Keratinocyte (primary cell): ENCODE measurements around the gene BATF2. TPM values are rescaled to one million over a fixed set of nuclear protein-coding genes. Genes with fewer than 3 reads are reported as not detected.

Experiments used
- DNase-seq: peaks from one replicate; pipeline ENCODE4 v3.0.0-alpha.2; 2011; ENCODE audit warnings: low read depth, missing footprints, low spot score
- FAIRE-seq: peaks from 2 replicates; lab custom pipeline; 2011; peaks lifted over from hg19 to GRCh38; lab: Jason Lieb, UNC
- H2AFZ ChIP-seq: 2 replicates; pipeline ENCODE4 v1.6.0; 2012; ENCODE audit warnings: low read length, control low read depth, inconsistent platforms; ENCODE audit not compliant: control insufficient read depth
- H3K27ac ChIP-seq: 2 replicates; pipeline ENCODE4 v1.5.1; 2011; ENCODE audit warnings: low read length; ENCODE audit not compliant: control insufficient read depth, insufficient read depth
- H3K27me3 ChIP-seq: 3 replicates; pipeline ENCODE4 v1.6.0; 2011; ENCODE audit warnings: low read length; ENCODE audit not compliant: control insufficient read depth, insufficient read depth; ENCODE audit errors: extremely low read depth
- H3K36me3 ChIP-seq, 2 experiments: 2 replicates in 1 of 2; 3 replicates in 1 of 2; pipeline ENCODE4 v1.5.1; 2011; ENCODE audit warnings: low read length in 2 of 2, mild to moderate bottlenecking in 1 of 2; ENCODE audit not compliant: control insufficient read depth in 2 of 2, insufficient read depth in 2 of 2; ENCODE audit errors: extremely low read depth in 1 of 2
- H3K4me1 ChIP-seq: 3 replicates; pipeline ENCODE4 v1.5.1; 2011; ENCODE audit warnings: low read length; ENCODE audit not compliant: control insufficient read depth, insufficient read depth; ENCODE audit errors: extremely low read depth
- H3K4me2 ChIP-seq: 3 replicates; pipeline ENCODE4 v1.6.0; 2011; ENCODE audit warnings: low read depth, low read length; ENCODE audit not compliant: control insufficient read depth, insufficient read depth; ENCODE audit errors: extremely low read depth
- H3K4me3 ChIP-seq, 3 experiments: fragments of 200-600 bp in 1 of 3; sonication (generic) in 1 of 3; 2 replicates in 2 of 3; 3 replicates in 1 of 3; pipeline ENCODE4 v1.5.1; 2011 to 2016; ENCODE audit warnings: low read length in 3 of 3, mild to moderate bottlenecking in 3 of 3, control low read depth in 2 of 3, inconsistent platforms in 1 of 3, low read depth in 1 of 3, mixed read lengths in 1 of 3, mixed run types in 1 of 3, moderate library complexity in 1 of 3; ENCODE audit not compliant: control insufficient read depth in 2 of 3, insufficient read depth in 2 of 3; ENCODE audit errors: extremely low read depth in 1 of 3
- H3K79me2 ChIP-seq: 2 replicates; pipeline ENCODE4 v1.6.0; 2012; ENCODE audit warnings: low read length; ENCODE audit not compliant: control insufficient read depth, insufficient read depth
- H3K9ac ChIP-seq: 3 replicates; pipeline ENCODE4 v1.6.0; 2011; ENCODE audit warnings: low read length; ENCODE audit not compliant: control insufficient read depth, insufficient read depth; ENCODE audit errors: extremely low read depth
- H3K9me1 ChIP-seq: 3 replicates; pipeline ENCODE4 v1.6.0; 2011; ENCODE audit warnings: low read length; ENCODE audit not compliant: control insufficient read depth, insufficient read depth; ENCODE audit errors: extremely low read depth
- H3K9me3 ChIP-seq: 2 replicates; pipeline ENCODE4 v1.5.1; 2012; ENCODE audit warnings: low read depth, low read length; ENCODE audit not compliant: control insufficient read depth
- H4K20me1 ChIP-seq: 3 replicates; pipeline ENCODE4 v1.6.0; 2011; ENCODE audit warnings: low read length; ENCODE audit not compliant: control insufficient read depth, insufficient read depth; ENCODE audit errors: extremely low read depth
- CTCF ChIP-seq, 3 experiments: IDR thresholded peaks in 1 of 3; conservative IDR thresholded peaks in 1 of 3; optimal IDR thresholded peaks in 1 of 3; 2 replicates in 2 of 3; 3 replicates in 1 of 3; pipeline versions ENCODE3 to v1.5.1; 2011; ENCODE audit warnings: low read length in 3 of 3, mild to moderate bottlenecking in 3 of 3, moderate library complexity in 2 of 3, control low read depth in 1 of 3, inconsistent platforms in 1 of 3; ENCODE audit not compliant: insufficient read depth in 2 of 3; ENCODE audit errors: extremely low read depth in 1 of 3
- EZH2 ChIP-seq: IDR thresholded peaks from one replicate; pipeline ENCODE4 v1.6.1; 2012; ENCODE audit warnings: inconsistent platforms, mild to moderate bottlenecking, low read length, moderate library complexity
- dilution Hi-C: fragments of 300-500 bp; cut with MboI; formaldehyde crosslinking; loops from one replicate; pipeline ENCODE4 v1.7.0; 2020; ENCODE audit warnings: low sequenced_read_pairs; ENCODE audit not compliant: extremely low pct_ligation_motif_present
- polyA plus RNA-seq, 5 experiments: library from polyadenylated mRNA; depleted of rRNA in 3 of 5; stranded (reverse) in 3 of 5; stranded (forward) in 1 of 5; unstranded in 1 of 5; fragments of >200 nt; gene quantifications; 1 replicate in 1 of 5; 2 replicates in 3 of 5; 3 replicates in 1 of 5; pipeline versions ENCODE4 v1.2.1 to v1.2.3, GENCODE V29; 2011 to 2012; ENCODE audit warnings: missing spikeins in 2 of 5, low read depth in 1 of 5, low replicate concordance in 1 of 5

The BATF2 gene
- polyA plus RNA-seq, 1 donor (not counting 4 experiments of a cell fraction or from before 2014, with no cell fraction given): 0.10 TPM

DNA sequence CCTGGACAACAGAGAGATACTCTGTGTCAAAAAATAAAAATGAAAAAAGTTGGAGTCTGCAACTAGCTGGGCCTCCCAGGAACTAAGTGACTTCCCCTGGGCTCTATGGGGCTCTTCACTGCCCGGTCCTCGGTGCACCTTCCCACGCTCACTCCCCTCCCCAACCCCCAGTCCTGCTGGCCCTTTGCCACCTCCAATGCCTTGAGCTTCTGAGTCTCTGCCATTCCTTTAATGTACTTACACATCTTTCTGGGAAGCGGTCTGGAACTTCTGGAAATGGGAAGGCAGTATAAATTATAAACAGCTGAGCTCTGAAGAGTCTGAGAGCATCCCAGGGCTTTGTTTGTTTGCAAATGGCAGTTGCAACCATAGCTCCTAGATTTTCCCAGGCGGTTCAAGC, 5.9 kb upstream of the BATF2 start:
- DNase-seq (no peak), FAIRE-seq (no peak)
- dilution Hi-C loops: no loop called here
- H3K9ac ChIP-seq: no peak overlapping the region
- no peaks in the 10 kb centered on the region for H3K79me2 ChIP-seq
- H3K4me3 ChIP-seq: no peak overlapping the region
- no peak overlapping the region for H2AFZ ChIP-seq
- H3K36me3 ChIP-seq: no peaks in the 10 kb centered on the region
- no peaks in the 10 kb centered on the region for H4K20me1 ChIP-seq
- H3K9me1 ChIP-seq: no peaks in the 10 kb centered on the region
- H3K4me2 ChIP-seq: no peak overlapping the region
- H3K9me3 ChIP-seq: no peaks in the 10 kb centered on the region
- no peak overlapping the region for H3K27ac ChIP-seq
- no peaks in the 10 kb centered on the region for H3K27me3 ChIP-seq
- peaks cover 15% of the 10 kb centered on the region for H3K4me1 ChIP-seq
- TF ChIP-seq CTCF (optimal IDR thresholded peaks at IDR 0.05 in 1 of 3, IDR thresholded peaks at IDR 0.05 in 1 of 3, conservative IDR thresholded peaks at IDR 0.05 in 1 of 3; ENCODE audit: extremely low read depth in 1 of 3, insufficient read depth in 2 of 3, low read length in 3 of 3) (no peak), EZH2 (no peak)

- Histone ChIP-seq H3K4me1 (no peaks in the 10 kb centered on the region), H3K79me2 (no peaks in the 10 kb centered on the region), H3K27ac (no peak overlapping the region), H3K9me1 (no peaks in the 10 kb centered on the region), H3K9me3 (no peaks in the 10 kb centered on the region), H4K20me1 (no peaks in the 10 kb centered on the region), H3K27me3 (no peaks in the 10 kb centered on the region), H3K4me3 (no peak overlapping the region), H3K9ac (no peak overlapping the region), H3K36me3 (no peaks in the 10 kb centered on the region), H2AFZ (no peak overlapping the region), H3K4me2 (no peak overlapping the region)
- no peak for TF ChIP-seq EZH2
- TF ChIP-seq CTCF (optimal IDR thresholded peaks at IDR 0.05 in 1 of 3, IDR thresholded peaks at IDR 0.05 in 1 of 3, conservative IDR thresholded peaks at IDR 0.05 in 1 of 3; ENCODE audit: extremely low read depth in 1 of 3, insufficient read depth in 2 of 3, low read length in 3 of 3): no peak
- DNase-seq: no peak
- FAIRE-seq: no peak
- dilution Hi-C loops: no loop called here
Observed at GRCh38 chr11:64999478-64999877, 2.7 kb upstream of the BATF2 start.
